HG03060 (cell line): ENCODE results near the gene DDX41.
"Not testable (repeated sequence)": the region's sequence is repeated elsewhere in the genome, so short reads cannot be mapped to it uniquely, and the experiment has no call there.

Experiments
- ATAC-seq: cut with Tn5 transposase; IDR thresholded peaks from one replicate; pipeline ENCODE4 v1.9.1; 2021; ENCODE audit warnings: low read depth, moderate number of reproducible peaks; ENCODE audit not compliant: unreplicated experiment

DDX41 gene

DNA sequence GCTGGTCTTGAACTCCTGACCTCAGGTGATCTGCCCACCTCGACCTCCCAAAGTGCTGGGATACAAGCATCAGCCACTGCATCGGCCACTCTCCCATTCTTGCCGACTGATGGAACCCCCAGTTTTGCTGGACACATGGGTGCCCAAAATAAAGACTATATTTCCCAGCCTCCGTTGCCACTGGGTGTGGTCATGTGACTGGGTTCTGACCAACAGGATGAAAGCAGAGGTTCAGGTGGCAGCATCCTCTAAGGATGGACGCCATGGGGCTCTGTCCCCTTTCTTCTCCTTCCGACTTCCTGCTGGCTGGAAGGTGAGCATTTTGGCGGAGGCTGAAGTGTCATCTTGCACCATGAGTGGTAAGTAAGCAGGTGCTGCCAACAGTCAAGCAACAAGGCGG is 29.6 kb downstream of the DDX41 start:
- no peak for ATAC-seq

DNA sequence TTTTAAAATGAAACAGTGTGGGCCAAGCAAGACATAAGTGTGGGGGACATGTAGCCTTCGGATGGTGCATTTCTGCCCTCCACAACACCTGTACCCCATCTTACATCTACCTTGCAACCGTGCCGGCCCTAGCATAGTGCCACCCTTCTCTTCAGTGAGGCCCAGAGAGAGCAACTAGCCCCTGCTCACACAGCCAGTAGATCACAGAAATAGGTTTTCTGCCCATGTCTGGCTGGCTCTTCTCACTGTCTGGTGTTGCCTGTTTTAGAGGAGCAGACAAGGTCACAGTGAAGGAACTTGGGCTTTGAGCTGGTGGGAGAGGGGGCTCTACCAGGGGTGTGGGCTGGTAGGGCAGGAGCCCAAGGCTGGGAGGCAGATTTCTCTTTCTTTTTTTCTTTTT is 30.5 kb downstream of the DDX41 start:
- ATAC-seq = no peak

- ATAC-seq = not testable (repeated sequence)
Measured at GRCh38 chr5:177485753-177486152, 31.0 kb downstream of the DDX41 start.

DNA sequence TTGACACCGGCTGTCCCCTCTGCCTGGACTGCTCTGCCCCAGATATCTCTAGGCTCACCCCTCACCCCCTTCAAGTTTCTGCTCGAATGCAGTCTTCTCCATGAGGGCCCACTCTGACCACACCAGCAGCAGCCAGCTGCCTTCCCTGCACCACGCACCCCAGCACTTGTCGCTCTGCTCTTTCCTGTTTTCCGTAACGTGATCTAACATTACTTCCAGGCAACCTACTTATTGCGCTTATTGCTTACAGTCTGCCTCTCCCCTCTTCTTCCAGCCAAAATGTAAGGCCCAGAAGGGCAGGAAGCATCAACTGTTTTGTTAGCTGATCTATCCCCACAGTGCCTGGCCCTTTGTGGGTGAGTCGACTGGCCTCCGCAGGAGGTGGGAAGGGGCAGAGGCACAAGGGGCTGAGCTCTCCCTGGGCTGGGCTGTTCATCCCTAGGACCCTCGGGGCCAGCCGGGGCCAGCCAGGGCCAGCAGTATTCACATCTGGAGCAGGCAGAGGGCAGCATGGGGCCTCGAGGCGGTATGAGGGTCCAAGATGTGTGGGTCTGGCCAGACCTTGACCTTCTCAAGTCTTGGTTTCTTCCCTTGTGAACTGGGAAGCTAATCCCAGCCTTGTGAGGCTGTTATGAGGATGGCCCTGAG is 31.7 kb downstream of the DDX41 start:
- no peak for ATAC-seq

- ATAC-seq = no peak
Measured at GRCh38 chr5:177483994-177484901, 32.5 kb downstream of the DDX41 start.

DNA sequence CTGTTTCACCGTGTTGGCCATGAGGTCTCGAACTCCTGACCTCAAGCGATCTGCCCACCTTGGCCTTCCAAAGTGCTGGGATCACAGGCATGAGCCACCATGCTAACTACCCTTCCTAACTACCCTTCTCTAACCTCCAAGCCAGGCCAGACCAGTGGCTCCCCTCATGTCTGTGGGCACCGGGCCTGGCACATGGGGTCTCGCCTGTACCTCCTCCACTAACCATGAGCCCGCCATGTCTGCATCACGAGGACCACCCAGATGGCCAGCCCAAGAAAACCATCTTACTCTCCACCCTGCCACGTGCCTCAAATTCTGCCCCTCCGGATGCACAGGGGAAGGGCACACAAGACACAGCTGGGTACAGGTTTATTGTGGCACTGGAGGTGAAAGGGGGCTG is 33.7 kb downstream of the DDX41 start:
- no peak for ATAC-seq

- ATAC-seq = no peak
Measured at GRCh38 chr5:177482359-177482795, 34.4 kb downstream of the DDX41 start.

DNA sequence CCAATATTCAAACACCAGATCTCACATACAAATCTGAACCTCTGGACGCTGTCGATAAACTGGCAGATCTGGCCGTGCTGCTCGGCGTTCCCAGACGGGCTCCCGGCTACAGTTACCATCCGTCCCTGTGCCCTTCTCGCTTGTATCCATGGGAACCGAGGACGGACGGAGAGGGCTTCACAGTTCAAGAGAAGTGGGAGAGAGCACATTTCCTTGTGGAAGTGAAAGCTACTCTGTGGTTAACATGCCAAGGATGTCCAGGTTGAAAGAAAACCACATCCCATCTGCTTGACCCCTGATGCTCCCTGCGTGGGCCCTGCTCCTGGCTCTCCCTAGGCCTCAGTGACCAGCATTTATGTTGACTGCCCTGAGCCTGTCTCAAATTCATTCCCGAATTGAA is 37.0 kb downstream of the DDX41 start:
- no peak for ATAC-seq

GRCh38 chr5:177478711-177479646 is 37.8 kb downstream of the DDX41 start:
- ATAC-seq = no peak

DNA sequence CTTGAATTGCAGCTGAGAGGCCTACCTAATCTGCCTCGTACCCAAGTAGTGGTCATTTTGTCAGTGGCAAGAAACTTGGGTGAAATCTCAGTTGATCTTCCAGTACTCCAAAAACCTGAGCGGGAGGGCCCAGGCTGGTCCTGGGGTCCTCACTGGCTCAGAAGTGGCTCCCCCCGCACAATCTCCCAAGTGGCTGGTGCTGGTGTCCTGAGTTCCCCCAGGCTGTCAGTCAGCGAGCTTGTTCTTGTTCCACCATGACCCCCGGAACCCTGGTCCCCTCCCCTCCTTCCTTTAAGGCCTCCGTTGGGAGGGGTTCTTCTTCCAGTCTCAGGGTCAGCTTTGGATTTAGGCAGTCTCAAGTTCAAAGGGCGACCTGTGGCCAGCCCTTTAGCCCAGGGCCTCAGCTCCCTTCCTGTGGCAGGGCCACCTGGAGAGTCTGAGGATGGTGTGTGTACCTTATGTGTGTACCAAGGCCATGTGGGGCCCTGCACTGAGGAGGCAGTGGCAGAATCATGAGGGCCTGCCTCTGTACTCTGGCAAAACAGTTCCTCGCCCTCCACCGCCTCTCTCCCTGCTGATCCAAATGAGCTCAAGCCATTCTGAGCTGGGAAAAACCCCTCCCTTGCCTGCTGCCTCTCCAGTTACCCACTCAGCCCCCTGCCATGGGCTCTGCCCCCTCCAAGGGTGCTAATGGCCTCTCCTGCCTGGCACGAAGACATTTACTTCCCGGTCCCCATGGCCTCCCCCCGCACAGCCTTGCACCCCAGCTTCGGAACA is 38.9 kb downstream of the DDX41 start:
- no peak for ATAC-seq

GRCh38 chr5:177476531-177477233 is 40.1 kb downstream of the DDX41 start:
- no peak for ATAC-seq

GRCh38 chr5:177475563-177476427 is 41.0 kb downstream of the DDX41 start:
- no peak for ATAC-seq

DNA sequence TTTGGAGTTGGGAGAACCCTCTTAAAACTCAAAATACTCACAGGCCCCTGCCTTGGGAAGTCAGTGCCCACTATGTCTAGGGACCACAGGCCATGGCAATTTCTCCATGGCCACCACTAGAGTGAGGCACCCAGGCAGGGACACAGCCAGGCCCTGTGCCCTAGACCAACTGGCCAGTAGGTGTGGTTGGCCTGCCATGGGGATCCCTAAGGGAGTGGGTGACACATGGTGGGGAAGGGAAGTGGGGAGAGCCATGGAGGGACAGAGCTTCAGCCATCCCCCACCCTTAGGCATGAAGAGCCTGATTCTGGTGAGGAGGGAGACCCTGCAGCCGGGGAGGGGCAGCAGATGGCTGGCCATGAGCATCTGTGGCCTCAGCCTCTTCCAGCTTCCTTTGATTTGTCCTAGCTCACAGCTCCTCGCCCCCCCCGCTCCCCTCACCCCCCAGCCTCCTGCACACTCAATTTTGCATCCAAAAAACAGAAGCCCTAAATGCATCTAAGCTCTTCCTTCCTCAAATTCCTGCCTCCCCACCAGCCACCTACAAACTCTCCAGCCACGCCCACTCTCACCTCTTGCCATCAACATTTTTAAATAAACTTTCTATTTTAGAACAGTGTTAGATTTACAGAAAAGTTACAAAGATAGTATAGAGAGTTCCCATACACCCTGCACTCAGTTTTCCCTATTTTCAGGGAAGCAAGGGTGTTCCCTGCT is 41.8 kb downstream of the DDX41 start:
- no peak for ATAC-seq

- ATAC-seq = no peak
Measured at GRCh38 chr5:177474002-177474476, 42.7 kb downstream of the DDX41 start.

DNA sequence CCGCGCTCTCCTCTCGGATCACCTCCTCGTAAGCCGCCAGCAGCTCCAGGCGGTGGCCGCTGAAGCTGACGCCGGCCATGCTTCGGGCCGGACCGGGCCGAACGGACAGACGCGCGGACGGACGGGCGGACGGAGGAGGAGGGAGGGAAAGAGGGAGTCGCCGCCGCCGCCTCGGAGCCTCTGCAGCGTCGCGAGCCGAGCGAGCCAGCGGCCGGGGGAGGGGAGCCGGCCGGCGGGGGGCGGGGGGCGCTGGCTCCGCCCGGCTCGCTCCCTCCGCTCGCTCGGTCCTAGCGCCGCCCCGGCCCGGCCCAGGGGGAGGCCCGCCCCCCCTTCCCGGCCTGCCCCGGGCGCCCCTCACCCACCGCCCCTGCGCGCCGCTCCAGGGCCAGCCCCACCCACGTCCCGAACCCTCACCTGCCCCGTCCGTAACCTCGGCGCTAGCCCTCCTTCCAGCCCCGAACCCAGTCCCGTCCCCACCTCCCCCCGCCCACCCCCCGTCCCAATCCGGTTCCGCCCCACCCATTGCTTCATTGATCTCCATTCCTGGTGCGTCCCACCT is 43.2 kb downstream of the DDX41 start, which contains the start of gene DBN1:
DBN1 (minus strand) TSS at position 192 of the 559 bp plus-strand sequence; CDS start at position 79, 113 bp downstream.
- no peak for ATAC-seq

DNA sequence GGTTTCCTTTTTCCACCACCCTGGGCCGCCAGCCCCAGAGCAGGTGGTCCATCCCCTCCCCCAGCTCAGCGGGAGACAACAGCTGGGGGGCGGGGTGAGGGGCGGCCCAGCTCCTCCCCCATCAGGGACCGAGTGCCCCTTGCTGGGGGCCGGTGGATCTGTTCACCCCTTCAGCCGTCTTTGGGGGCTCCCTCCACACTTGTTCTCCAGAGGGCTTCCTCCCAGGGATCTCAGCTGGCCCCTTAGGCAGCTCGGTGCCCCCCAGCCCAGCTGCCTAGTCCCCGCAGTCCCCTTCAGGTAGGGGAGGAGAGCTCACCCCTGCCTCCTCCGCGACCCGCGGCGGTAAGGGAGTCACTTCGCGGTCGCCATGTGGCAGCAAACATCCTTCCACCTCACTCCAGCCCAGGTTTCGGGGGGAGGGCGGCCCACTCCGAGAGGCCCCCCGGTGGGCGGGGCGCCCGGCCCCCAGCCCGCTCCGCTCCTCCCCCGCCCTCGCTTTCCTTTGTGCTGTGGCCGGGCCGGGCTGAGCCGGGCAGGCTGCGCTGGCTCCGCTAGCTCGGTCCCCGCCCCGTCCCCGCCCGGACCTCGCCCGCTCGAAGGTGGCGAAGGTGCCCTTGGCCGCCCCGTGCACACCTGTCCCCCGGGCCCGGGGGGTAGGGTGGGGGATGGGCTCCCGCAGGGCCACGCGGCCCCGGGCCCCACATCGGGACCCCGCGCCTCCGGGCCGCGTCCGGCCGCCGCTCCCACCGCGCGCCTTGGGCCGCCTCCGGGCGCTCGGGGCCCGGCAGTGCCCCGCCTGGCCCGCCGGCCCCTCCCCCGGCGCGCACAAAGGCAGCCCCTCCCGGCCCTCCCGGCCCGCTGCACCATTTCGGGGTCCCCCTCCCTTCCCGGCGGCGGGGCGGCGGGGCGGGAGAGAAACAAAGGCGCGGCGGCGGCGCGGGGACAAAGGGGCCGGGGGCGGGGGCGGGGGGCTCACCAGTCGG is 44.0 kb downstream of the DDX41 start:
- no peak for ATAC-seq
